ENCODE measurements around the gene MARCHF3. TPM values are rescaled to one million over a fixed set of nuclear protein-coding genes. Genes with fewer than 3 reads are reported as not detected.

Gene MARCHF3
- total and polyA plus RNA-seq, 2 of the 13 experiments (the other 11 are each of a cell fraction or from before 2014, with no cell fraction given), result 4.8 to 11.9 TPM

GRCh38 chr5:127072861-127073846 is 42.8 kb upstream of the MARCHF3 start, which contains the start of gene C5orf63 (continued):
- TF ChIP-seq ZMYM4 (CRISPR knock-in tag; IDR thresholded peaks at IDR 0.05), result peak; percentile 85
- TF ChIP-seq ZNF580 (CRISPR knock-in tag; IDR thresholded peaks at IDR 0.05; ENCODE audit: borderline replicate concordance, low read depth), result peak; percentile 27; the same call in 1 of the 2 replicates
- peak; percentile 27; the same call in 1 of the 2 replicates for TF ChIP-seq NFKBIZ (CRISPR knock-in tag; IDR thresholded peaks at IDR 0.05)
- TF ChIP-seq, protein P1, sequence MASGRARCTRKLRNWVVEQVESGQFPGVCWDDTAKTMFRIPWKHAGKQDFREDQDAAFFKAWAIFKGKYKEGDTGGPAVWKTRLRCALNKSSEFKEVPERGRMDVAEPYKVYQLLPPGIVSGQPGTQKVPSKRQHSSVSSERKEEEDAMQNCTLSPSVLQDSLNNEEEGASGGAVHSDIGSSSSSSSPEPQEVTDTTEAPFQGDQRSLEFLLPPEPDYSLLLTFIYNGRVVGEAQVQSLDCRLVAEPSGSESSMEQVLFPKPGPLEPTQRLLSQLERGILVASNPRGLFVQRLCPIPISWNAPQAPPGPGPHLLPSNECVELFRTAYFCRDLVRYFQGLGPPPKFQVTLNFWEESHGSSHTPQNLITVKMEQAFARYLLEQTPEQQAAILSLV (CRISPR knock-in tag; IDR thresholded peaks at IDR 0.05; ENCODE audit: borderline replicate concordance), result 0 out of 2 replicates have a peak, but pooled peaks have one; percentile 27
- peak; percentile 91 for TF ChIP-seq ZNF790 (CRISPR knock-in tag; IDR thresholded peaks at IDR 0.05; ENCODE audit: borderline replicate concordance)
- no peak for TF ChIP-seq FIP1L1 (IDR thresholded peaks at IDR 0.05; ENCODE audit: borderline replicate concordance, insufficient read depth, low read depth, low read length)
- TF ChIP-seq ZNF556 (CRISPR knock-in tag; IDR thresholded peaks at IDR 0.05; ENCODE audit: borderline replicate concordance), result 0 out of 2 replicates have a peak, but pooled peaks have one; percentile 50
- no peak for TF ChIP-seq PCBP1 (IDR thresholded peaks at IDR 0.05; ENCODE audit: borderline replicate concordance, low read depth, low read length)
- peak; percentile 75; the same call in 1 of the 2 replicates for TF ChIP-seq ELF4 (CRISPR knock-in tag; IDR thresholded peaks at IDR 0.05; ENCODE audit: borderline replicate concordance)
- no peak for TF ChIP-seq ZNF180 (CRISPR knock-in tag; IDR thresholded peaks at IDR 0.05; ENCODE audit: borderline replicate concordance, low read depth)
- TF ChIP-seq E2F5 (CRISPR knock-in tag; conservative IDR thresholded peaks at IDR 0.05), result peak; percentile 49; the same call in 1 of the 2 replicates
- peak; percentile 89 for TF ChIP-seq FOXC1 (CRISPR knock-in tag; IDR thresholded peaks at IDR 0.05; ENCODE audit: borderline replicate concordance)
- no peak; the same call in 1 of the 2 replicates for TF ChIP-seq KLF9 (CRISPR knock-in tag; IDR thresholded peaks at IDR 0.05; ENCODE audit: low read depth)
- TF ChIP-seq, protein P2, sequence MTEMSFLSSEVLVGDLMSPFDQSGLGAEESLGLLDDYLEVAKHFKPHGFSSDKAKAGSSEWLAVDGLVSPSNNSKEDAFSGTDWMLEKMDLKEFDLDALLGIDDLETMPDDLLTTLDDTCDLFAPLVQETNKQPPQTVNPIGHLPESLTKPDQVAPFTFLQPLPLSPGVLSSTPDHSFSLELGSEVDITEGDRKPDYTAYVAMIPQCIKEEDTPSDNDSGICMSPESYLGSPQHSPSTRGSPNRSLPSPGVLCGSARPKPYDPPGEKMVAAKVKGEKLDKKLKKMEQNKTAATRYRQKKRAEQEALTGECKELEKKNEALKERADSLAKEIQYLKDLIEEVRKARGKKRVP (CRISPR knock-in tag; IDR thresholded peaks at IDR 0.05), result 0 out of 4 replicates have a peak, but pooled peaks of 1 of the 2 experiments have one; percentile 19
- TF ChIP-seq ZBTB10 (CRISPR knock-in tag; IDR thresholded peaks at IDR 0.05; ENCODE audit: borderline replicate concordance), result 0 out of 2 replicates have a peak, but pooled peaks have one; percentile 28
- TF ChIP-seq ZBTB3 (CRISPR knock-in tag; IDR thresholded peaks at IDR 0.05; ENCODE audit: borderline replicate concordance, low read depth), result no peak
- no peak; the same call in 1 of the 2 replicates for TF ChIP-seq CREM (IDR thresholded peaks at IDR 0.05)
- TF ChIP-seq CREM (CRISPR knock-in tag; IDR thresholded peaks at IDR 0.05), result no peak
- TF ChIP-seq, protein P3, sequence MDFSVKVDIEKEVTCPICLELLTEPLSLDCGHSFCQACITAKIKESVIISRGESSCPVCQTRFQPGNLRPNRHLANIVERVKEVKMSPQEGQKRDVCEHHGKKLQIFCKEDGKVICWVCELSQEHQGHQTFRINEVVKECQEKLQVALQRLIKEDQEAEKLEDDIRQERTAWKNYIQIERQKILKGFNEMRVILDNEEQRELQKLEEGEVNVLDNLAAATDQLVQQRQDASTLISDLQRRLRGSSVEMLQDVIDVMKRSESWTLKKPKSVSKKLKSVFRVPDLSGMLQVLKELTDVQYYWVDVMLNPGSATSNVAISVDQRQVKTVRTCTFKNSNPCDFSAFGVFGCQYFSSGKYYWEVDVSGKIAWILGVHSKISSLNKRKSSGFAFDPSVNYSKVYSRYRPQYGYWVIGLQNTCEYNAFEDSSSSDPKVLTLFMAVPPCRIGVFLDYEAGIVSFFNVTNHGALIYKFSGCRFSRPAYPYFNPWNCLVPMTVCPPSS (IDR thresholded peaks at IDR 0.05), result no peak
- TF ChIP-seq ZNF543 (CRISPR knock-in tag; IDR thresholded peaks at IDR 0.05), result peak; percentile 87; the same call in 1 of the 2 replicates
